Muscle layer of duodenum (tissue), 2 donors: ENCODE measurements around the gene GLRX3.
"Not testable (repeated sequence)": the region's sequence is repeated elsewhere in the genome, so short reads cannot be mapped to it uniquely, and the experiment has no call there.

ENCODE experiments used
- H3K27ac ChIP-seq: one replicate; pipeline ENCODE4 v1.7.0; 2013; ENCODE audit warnings: mild to moderate bottlenecking, low read length
- H3K27me3 ChIP-seq: one replicate; pipeline ENCODE4 v1.7.0; 2013; ENCODE audit warnings: low read depth, mild to moderate bottlenecking, control low read depth, low read length
- H3K36me3 ChIP-seq, 2 donors: one replicate each; pipeline ENCODE4 v1.7.0; 2013; ENCODE audit warnings: low read length in 2 of 2, control low read depth in 1 of 2, mild to moderate bottlenecking in 1 of 2; ENCODE audit not compliant: insufficient read depth in 2 of 2, control insufficient read depth in 1 of 2
- H3K4me1 ChIP-seq, 2 donors: one replicate each; pipeline ENCODE4 v1.7.0; 2013; ENCODE audit warnings: low read length in 2 of 2, mild to moderate bottlenecking in 2 of 2, control low read depth in 1 of 2, moderate library complexity in 1 of 2; ENCODE audit not compliant: insufficient read depth in 2 of 2, control insufficient read depth in 1 of 2
- H3K4me3 ChIP-seq, 2 donors: one replicate each; pipeline ENCODE4 v1.7.0; 2013; ENCODE audit warnings: low read length in 2 of 2, low read depth in 1 of 2, mild to moderate bottlenecking in 1 of 2
- H3K9me3 ChIP-seq, 2 donors: one replicate each; pipeline ENCODE4 v1.7.0; 2013; ENCODE audit warnings: low read length in 2 of 2, control low read depth in 1 of 2, mild to moderate bottlenecking in 1 of 2; ENCODE audit not compliant: control insufficient read depth in 1 of 2
- donor health status: healthy.

Gene GLRX3

DNA sequence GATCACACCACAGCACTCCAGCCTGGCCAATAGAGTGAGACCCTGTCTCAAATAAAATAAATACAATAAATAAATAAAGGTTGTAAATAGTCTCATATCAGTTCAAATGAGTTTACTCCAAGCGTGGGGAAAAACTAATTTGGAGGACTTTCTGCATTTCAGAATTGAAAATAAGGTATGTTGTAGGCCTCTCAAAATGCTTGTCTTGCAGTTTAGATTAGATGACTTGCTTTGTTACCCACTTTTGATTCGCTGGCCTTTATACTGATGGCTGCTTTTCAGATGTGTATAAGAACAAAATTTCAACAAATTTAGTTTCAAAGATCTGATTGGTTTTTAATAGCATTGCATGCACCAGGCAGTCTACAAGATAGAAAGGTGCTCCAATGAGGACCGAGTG is 23.4 kb upstream of the GLRX3 start:
- H3K4me1 ChIP-seq, result peaks cover 6 to 22% of the 10 kb centered on the region in 2 donors

DNA sequence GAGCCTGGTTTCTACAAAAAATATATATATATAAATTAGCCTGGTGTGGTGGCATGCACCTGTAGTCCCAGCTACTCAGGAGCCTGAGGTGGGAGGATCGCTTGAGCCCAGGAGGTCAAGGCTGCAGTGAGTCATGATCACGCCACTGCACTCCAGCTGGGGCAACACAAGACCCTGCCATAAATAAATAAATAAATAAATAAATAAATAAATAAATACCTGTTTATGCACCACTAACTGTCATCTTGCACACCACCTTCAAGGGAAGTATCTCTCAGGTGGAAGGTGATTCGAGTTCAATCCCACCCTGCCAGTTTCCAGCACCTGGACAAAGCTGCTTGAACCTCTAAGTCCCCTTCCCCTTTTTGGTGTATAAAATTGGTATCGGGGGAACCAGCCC is 19.2 kb upstream of the GLRX3 start:
- H3K4me1 ChIP-seq, H3K27ac ChIP-seq, H3K36me3 ChIP-seq, H3K27me3 ChIP-seq, H3K4me3 ChIP-seq, H3K9me3 ChIP-seq: not testable (repeated sequence)

More for the DNA sequence above, 23.4 kb upstream of the GLRX3 start:
- Histone ChIP-seq H3K27ac (no peak overlapping the region), H3K9me3 (no peaks in the 10 kb centered on the region), H3K36me3 (peaks cover 0 to 7% of the 10 kb centered on the region in 2 donors), H3K27me3 (no peaks in the 10 kb centered on the region), H3K4me3 (no peak overlapping the region)

DNA sequence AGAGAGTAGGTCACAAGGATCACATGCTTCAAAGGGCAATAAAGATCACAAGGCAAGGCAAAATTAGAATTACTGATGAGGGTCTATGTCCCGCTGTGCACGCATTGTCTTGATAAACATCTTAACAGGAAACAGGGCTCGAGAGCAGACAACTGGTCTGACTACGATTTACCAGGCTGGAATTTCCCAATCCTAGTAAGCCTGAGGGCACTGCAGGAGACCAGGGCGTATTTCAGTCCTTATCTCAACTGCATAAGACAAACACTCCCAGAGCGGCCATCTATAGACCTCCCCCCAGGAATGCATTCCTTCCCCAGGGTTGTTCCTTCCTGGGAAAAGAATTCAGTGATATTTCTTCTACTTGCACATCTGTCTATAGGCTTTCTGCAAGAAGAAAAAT is 18.7 kb upstream of the GLRX3 start:
- H3K4me3 ChIP-seq, H3K27ac ChIP-seq, H3K27me3 ChIP-seq, H3K4me1 ChIP-seq, H3K9me3 ChIP-seq, H3K36me3 ChIP-seq: not testable (repeated sequence)

DNA sequence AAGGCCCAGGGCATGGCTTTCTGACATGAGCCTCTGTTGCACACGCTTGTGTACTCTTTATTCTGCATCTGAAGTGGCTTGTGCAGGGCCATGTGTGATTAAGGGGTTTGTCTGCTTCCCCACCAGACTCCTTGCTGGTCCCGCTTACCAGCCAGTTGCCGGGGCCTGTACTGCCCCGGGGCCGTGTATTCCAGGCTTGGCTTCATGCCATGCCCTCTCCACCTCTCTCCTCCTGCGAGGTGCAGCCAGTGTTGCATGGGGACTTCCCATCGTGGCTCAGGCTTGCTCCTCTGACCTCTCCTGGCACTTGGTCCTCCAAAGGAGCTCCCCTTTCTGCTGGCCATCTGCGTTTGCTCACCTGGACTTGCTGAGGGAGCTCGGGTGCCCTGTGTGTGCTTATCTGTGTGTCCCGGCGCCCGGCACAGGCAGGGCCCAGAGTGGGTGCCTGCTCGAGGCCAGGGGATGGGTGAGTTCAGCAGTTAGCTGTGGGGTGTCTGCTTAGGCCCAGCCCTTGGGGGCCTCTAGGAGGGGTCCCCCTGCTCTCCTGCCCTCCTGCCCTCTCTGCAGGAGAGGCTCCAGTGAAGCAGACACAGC is 14.6 kb upstream of the GLRX3 start:
- no peaks in the 10 kb centered on the region for H3K4me1 ChIP-seq
- no peak overlapping the region for H3K4me3 ChIP-seq
- H3K27me3 ChIP-seq, result no peaks in the 10 kb centered on the region
- H3K27ac ChIP-seq, result no peak overlapping the region
- no peaks in the 10 kb centered on the region for H3K36me3 ChIP-seq
- no peaks in the 10 kb centered on the region for H3K9me3 ChIP-seq

DNA sequence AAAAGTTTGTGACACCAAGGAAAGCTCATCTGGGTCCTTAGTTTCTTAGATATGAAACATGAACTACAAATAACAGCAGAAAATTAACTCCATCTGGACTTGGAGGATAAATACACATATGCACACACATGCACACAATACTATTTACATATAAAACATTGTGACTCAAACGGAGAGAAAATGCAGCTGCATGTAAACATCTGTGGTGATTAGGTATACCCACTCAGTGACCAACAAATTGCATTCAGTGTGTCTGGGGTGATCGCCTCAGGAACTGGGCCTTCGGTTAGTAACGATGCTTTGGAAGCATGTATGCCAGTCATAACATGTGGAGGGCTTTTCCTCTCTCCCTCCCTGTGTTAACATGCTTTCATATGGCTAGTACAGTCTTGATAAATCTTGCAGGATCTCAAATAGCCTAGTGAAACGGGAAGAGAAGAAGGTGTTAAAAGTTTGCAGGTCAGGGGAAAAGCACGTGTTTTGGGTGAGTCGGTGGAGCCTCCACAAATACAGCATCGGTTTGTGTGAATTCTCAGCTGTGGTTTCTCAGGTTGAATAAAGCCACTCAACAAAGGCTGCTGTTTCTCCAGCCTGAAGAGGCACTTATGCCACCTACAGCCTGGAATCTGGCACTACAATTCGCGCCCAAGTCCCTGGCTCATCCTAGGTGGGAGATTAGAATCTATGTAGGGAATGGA is 8.7 kb upstream of the GLRX3 start:
- Histone ChIP-seq H3K4me1 (no peaks in the 10 kb centered on the region), H3K27ac (no peak overlapping the region), H3K27me3 (no peaks in the 10 kb centered on the region), H3K36me3 (no peaks in the 10 kb centered on the region), H3K9me3 (no peaks in the 10 kb centered on the region), H3K4me3 (no peak overlapping the region)

DNA sequence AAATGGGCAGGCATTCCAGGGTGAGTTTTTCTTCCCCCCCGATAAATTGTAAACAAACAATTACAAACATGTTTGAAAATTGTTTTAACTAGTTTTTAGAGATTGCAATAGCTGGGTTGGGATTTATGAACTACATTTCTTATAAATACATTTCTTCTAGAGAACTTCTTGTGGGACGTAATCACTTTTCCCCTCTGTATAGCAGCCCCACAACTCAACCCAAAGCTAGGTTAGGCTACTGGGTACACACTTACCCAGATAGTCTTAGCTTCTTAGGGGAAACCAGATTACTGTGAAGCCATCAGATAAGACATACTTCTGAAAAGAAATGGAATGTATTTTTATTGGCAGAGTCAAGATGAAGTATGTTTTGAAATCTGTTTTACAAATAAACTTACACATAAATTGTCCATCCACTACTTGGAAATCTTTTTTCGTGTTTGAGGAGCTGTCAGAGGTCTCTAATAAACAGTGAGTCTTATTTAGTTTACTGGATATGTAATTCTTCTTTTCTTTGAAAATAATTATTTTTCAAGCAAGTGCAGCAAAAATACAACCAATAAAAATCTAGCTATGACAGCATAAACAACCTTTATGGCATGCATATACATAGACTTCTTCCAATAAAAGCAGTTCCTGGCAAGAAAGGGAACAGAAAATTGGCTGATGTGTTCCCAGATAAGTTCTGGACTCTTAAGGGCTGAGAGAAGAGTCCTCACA is 8.0 kb upstream of the GLRX3 start:
- Histone ChIP-seq H3K36me3 (no peaks in the 10 kb centered on the region), H3K9me3 (no peaks in the 10 kb centered on the region), H3K4me3 (no peak overlapping the region), H3K4me1 (no peaks in the 10 kb centered on the region), H3K27ac (no peak overlapping the region), H3K27me3 (no peaks in the 10 kb centered on the region)

DNA sequence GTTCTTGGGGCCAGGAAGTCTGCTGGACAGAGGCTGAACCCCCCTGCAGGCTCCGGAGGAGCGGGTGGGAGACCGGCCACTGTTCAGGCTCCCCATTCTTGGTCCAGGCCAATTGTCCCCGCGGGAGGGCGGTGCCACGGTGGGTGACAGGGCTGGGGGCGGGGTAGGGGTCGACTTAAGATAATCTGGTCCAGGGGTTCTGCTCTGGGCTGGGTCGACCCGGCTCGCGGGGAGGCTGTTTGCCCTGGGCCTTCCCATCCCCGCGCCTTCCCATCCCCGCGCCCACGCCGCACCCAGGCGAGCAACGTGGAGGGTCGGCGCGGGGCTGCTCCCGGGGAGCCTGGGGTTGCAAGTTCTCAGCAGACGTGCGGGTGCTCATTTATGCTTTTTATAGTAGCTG is 7.3 kb upstream of the GLRX3 start:
- Histone ChIP-seq H3K27ac (no peak overlapping the region), H3K9me3 (no peaks in the 10 kb centered on the region), H3K27me3 (no peaks in the 10 kb centered on the region), H3K4me1 (no peaks in the 10 kb centered on the region), H3K4me3 (no peak overlapping the region), H3K36me3 (no peaks in the 10 kb centered on the region)

DNA sequence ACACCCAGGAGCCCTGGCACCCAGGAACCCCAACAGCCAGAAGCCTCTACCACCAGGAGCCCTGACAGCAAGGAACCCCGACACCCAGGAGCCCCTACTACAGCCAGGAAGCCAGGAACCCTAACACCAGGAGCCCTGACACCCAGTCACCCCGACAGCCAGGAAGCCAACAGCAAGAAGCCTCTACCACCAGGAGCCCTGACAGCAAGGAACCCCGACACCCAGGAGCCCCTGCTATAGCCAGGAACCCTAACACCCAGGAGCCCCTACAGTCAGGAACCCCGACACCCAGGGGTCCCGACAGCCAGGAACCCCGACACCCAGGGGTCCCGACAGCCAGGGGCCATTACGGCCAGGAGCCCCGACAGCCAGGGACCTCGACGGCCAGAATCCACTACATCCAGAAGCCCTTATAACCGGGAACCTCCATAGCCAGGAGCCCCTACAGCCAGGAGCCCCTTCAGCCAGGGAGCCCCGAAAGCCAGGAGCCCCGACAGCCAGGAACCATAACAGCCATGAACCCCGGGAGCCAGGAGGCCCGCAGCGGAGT is 440 bp upstream of the GLRX3 start:
- no peak overlapping the region for H3K27ac ChIP-seq
- no peaks in the 10 kb centered on the region for H3K9me3 ChIP-seq
- H3K4me3 ChIP-seq, result peak overlapping the region; percentile 50 to 94

DNA sequence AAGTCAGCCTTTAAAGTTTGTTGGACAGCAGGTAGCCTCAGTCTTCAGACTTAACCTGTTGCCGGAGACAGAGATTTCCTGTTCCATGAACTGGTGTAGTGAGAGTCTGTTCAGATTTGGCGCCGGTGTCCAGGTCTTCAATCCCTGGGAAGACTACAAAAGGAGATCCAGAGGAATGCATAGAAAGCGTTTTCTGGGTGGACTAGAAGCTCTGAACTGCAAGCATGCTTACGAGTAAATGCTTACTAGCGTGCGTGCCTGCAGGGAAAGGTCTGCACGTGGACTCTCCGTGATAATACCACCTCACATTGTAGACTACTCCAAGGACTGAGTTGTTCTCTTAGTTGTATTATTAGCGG is 878 bp downstream of the GLRX3 start:
- H3K4me3 ChIP-seq, result peak overlapping the region; percentile 81 to 94
- H3K27ac ChIP-seq, result peak overlapping the region; percentile 45
- H3K4me1 ChIP-seq, result peaks cover 12 to 44% of the 10 kb centered on the region in 2 donors
- no peaks in the 10 kb centered on the region for H3K27me3 ChIP-seq
- no peaks in the 10 kb centered on the region for H3K9me3 ChIP-seq
- peaks cover 0 to 9% of the 10 kb centered on the region in 2 donors for H3K36me3 ChIP-seq

More for the DNA sequence above, 440 bp upstream of the GLRX3 start:
- peaks cover 0 to 9% of the 10 kb centered on the region in 2 donors for H3K36me3 ChIP-seq
- peaks cover 5 to 35% of the 10 kb centered on the region in 2 donors for H3K4me1 ChIP-seq
- H3K27me3 ChIP-seq, result no peaks in the 10 kb centered on the region

DNA sequence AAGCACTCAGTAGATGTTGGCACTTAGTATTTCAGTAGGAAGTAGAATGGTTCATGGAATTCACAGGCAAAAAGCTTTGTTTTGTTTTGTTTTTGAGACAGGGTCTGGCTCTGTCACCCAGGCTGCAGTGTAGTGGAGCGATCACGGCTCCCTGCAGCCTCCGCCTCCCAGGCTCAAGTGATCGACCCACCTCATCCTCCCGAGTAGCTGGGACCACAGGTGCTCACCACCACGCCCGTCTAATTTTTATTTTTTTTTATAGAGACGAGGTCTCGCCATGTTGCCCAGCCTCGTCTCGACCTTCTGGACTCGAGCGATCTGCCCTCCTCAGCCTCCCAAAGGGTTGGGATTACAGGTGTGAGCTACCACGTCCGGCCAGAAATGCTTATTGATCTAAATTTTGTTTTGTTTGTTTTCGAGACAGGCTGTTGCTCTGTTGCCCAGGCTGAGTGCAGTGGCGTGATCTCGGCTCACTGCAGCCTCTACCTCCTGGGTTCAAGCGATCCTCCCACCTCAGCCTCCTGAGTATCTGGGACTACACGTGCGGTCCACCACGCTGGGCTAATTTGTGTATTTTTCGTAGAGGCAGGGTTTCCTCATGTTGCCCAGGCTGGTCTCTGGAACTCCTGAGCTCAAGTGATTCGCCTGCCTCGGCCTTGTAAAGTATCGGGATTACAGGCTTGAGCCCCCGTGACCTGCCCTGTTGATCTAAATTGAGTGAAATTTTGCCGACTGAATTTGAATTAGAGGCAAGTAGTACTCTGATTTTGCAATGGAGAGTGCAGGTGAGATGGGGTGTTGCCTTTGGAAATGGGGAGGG is 1.7 kb downstream of the GLRX3 start:
- Histone ChIP-seq H3K4me3 (peak overlapping the region; percentile 81 to 94), H3K4me1 (peaks cover 12 to 44% of the 10 kb centered on the region in 2 donors), H3K36me3 (peaks cover 1 to 9% of the 10 kb centered on the region in 2 donors), H3K27me3 (no peaks in the 10 kb centered on the region), H3K27ac (no peak overlapping the region), H3K9me3 (no peaks in the 10 kb centered on the region)

DNA sequence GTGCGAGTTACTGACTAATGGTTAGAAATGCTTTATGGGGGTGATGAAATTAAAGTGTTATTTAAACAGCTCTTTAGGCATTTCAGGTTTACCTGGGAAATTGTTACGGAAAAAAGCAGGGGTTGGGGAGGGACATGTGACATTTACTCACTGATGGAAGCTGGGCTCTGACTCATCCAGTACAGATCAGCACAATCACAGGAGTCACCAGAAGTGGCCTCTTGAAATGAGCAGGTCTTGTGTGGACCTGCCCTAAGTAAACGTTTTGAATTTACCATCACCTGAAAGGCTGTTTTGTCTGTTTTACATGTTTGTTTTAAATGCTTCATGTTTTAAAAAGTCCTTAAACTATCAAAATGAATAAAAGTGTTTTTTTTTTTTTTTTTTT is 2.3 kb downstream of the GLRX3 start:
- Histone ChIP-seq H3K27ac (no peak overlapping the region), H3K36me3 (peaks cover 4 to 9% of the 10 kb centered on the region in 2 donors), H3K4me3 (no peak overlapping the region), H3K4me1 (peaks cover 12 to 45% of the 10 kb centered on the region in 2 donors), H3K27me3 (no peaks in the 10 kb centered on the region), H3K9me3 (no peaks in the 10 kb centered on the region)
